MCF 10A (cell line): Measurements from ENCODE around the gene CSNK1G2. TPM values are rescaled to one million over a fixed set of nuclear protein-coding genes. Genes with fewer than 3 reads are reported as not detected.

Source experiments
- BruUV-seq: library from RNA; stranded (reverse); fragments of 400-500 nt; replicated peaks from 2 replicates; lab custom pipeline; 2021; lab: Mats Ljungman, UMichigan
- CTCF ChIA-PET: fragments of 300-600 bp; sonication (Branson Sonifier 250); formaldehyde crosslinking; extraction: SDS; loops from one replicate; lab custom pipeline; 2021; ENCODE audit warnings: antibody characterized with exemption, inconsistent platforms; lab: Yijun Ruan, JAX
- POLR2A ChIA-PET: fragments of 300-600, 350-650 bp; sonication (Branson Sonifier 250); formaldehyde crosslinking; extraction: SDS; loops from one replicate; lab custom pipeline; 2020; ENCODE audit warnings: antibody characterized with exemption, inconsistent platforms; lab: Yijun Ruan, JAX
- DNase-seq: peaks from one replicate; pipeline ENCODE4 v3.0.0-alpha.2; 2018; ENCODE audit not compliant: unreplicated experiment
- H3K27ac Mint-ChIP-seq: one replicate; pipeline ENCODE4 v1.8.0; 2022; ENCODE audit warnings: mild to moderate bottlenecking, low read depth, mixed read lengths; ENCODE audit not compliant: unreplicated experiment
- H3K27me3 Mint-ChIP-seq: one replicate; pipeline ENCODE4 v1.8.0; 2022; ENCODE audit warnings: mixed read lengths; ENCODE audit not compliant: insufficient read depth, unreplicated experiment
- H3K36me3 Mint-ChIP-seq: one replicate; pipeline ENCODE4 v1.8.0; 2022; ENCODE audit warnings: mild to moderate bottlenecking, moderate library complexity, mixed read lengths; ENCODE audit not compliant: insufficient read depth, unreplicated experiment
- H3K4me1 Mint-ChIP-seq: one replicate; pipeline ENCODE4 v1.8.0; 2022; ENCODE audit warnings: mixed read lengths; ENCODE audit not compliant: insufficient read depth, unreplicated experiment
- H3K4me3 Mint-ChIP-seq: one replicate; pipeline ENCODE4 v1.8.0; 2022; ENCODE audit warnings: mild to moderate bottlenecking, moderate library complexity, mixed read lengths; ENCODE audit not compliant: unreplicated experiment
- H3K9me3 Mint-ChIP-seq: one replicate; pipeline ENCODE4 v1.8.0; 2022; ENCODE audit warnings: mixed read lengths; ENCODE audit not compliant: unreplicated experiment
- intact Hi-C: fragments of 100-400 bp; cut with micrococcal nuclease; formaldehyde crosslinking; loops from 2 replicates; pipeline ENCODE4 v1.14.1; 2022
- total RNA-seq: library from RNA; stranded (reverse); gene quantifications from 2 replicates; pipeline ENCODE4 v1.2.3, GENCODE V29; 2022
- TF ChIP-seq, protein P1 (sequence below): fragments of 200-600 bp; IDR thresholded peaks from one replicate; pipeline ENCODE4 v1.8.0; 2022; ENCODE audit warnings: antibody characterized with exemption, mild to moderate bottlenecking; ENCODE audit not compliant: unreplicated experiment

The CSNK1G2 gene
- total RNA-seq, 1 experiment from 2014 or later = 48.5 TPM

DNA sequence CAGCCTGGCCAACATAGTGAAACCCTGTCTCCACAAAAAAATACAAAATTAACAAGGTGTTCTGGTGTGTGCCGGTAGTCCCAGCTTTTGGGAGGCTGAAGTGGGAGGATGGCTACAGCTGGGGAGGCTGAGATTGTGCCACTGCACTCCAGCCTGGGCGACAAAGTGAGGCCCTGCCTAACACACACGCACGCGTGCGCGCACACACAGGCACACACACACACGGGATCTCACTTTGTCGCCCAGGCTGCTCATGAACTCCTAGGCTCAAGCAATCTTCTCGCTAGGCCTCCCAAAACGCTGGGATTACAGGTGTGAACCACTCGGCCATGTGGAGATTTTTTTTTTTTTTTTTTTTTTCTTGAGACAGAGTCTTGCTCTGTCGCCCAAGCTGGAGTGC is 77.8 kb downstream of the CSNK1G2 start:
- no peaks in the 10 kb centered on the region for H3K36me3 Mint-ChIP-seq
- no peak overlapping the region for H3K4me3 Mint-ChIP-seq
- no peak overlapping the region for H3K27ac Mint-ChIP-seq
- H3K27me3 Mint-ChIP-seq = no peaks in the 10 kb centered on the region
- intact Hi-C loops = loop anchor here (1.0 to 5.0 kb wide), 5 partner anchors 24 to 134 kb away; partner anchors contain the start of gene AP3D1
- DNase-seq = no peak
- CTCF ChIA-PET = interaction anchor here (0.6 to 2.5 kb wide), 17 partner anchors 10 to 158 kb away, joined by 3 to 17 read pairs (median 5); no protein-coding TSS in a partner anchor
- TF ChIP-seq, protein P1, sequence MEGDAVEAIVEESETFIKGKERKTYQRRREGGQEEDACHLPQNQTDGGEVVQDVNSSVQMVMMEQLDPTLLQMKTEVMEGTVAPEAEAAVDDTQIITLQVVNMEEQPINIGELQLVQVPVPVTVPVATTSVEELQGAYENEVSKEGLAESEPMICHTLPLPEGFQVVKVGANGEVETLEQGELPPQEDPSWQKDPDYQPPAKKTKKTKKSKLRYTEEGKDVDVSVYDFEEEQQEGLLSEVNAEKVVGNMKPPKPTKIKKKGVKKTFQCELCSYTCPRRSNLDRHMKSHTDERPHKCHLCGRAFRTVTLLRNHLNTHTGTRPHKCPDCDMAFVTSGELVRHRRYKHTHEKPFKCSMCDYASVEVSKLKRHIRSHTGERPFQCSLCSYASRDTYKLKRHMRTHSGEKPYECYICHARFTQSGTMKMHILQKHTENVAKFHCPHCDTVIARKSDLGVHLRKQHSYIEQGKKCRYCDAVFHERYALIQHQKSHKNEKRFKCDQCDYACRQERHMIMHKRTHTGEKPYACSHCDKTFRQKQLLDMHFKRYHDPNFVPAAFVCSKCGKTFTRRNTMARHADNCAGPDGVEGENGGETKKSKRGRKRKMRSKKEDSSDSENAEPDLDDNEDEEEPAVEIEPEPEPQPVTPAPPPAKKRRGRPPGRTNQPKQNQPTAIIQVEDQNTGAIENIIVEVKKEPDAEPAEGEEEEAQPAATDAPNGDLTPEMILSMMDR = no peak
- peaks cover 10% of the 10 kb centered on the region for H3K4me1 Mint-ChIP-seq
- POLR2A ChIA-PET = interaction anchor here (1.8 kb wide), 1 partner anchor 24 kb away, joined by 4 read pairs; no protein-coding TSS in a partner anchor
- no peaks in the 10 kb centered on the region for H3K9me3 Mint-ChIP-seq
- BruUV-seq = no TSS peak

- Mint-ChIP-seq H3K4me3 (no peak overlapping the region), H3K27me3 (no peaks in the 10 kb centered on the region), H3K27ac (no peak overlapping the region), H3K36me3 (no peaks in the 10 kb centered on the region), H3K9me3 (no peaks in the 10 kb centered on the region), H3K4me1 (peaks cover 6% of the 10 kb centered on the region)
- DNase-seq = no peak
- BruUV-seq = no TSS peak
- POLR2A ChIA-PET = interaction anchor here (0.7 to 3.5 kb wide), 3 partner anchors 10 to 176 kb away, joined by 3 to 15 read pairs (median 3); no protein-coding TSS in a partner anchor
- CTCF ChIA-PET = interaction anchor here (0.6 to 1.7 kb wide), 6 partner anchors 28 to 98 kb away, joined by 3 to 5 read pairs (median 4); no protein-coding TSS in a partner anchor
- TF ChIP-seq, protein P1 = no peak
- intact Hi-C loops = no loop called here
These were observed 80.6 kb downstream of the CSNK1G2 start for GRCh38 chr19:2021453-2022140.

DNA sequence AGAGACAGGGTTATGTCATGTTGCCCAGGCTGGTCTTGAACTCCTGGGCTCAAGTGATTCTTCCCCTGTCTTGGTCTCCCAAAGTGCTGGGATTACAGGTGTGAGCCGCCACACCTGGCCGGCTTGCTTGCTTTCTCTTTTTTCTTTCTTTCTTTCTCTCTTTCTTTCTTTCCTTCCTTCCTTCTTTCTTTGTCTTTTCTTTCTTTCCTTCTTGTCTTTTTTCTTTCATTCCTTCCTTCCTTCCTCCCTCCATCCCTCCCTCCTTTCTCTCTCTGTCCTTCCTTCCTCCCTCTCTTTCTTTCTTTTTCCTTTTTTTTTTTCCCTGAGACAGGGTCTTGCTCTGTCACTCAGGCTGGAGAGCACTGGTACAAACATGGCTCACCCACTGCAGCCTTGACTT is 81.3 kb downstream of the CSNK1G2 start:
- ChIA-PET CTCF (interaction anchor here (0.6 to 1.2 kb wide), 3 partner anchors 48 to 97 kb away, joined by 3 to 5 read pairs (median 3); no protein-coding TSS in a partner anchor), POLR2A (interaction anchor here (1.5 to 3.5 kb wide), 2 partner anchors 10 to 19 kb away, joined by 3 to 15 read pairs; no protein-coding TSS in a partner anchor)
- TF ChIP-seq, protein P1 = no peak
- no peak overlapping the region for H3K4me3 Mint-ChIP-seq
- intact Hi-C loops = no loop called here
- no TSS peak for BruUV-seq
- H3K4me1 Mint-ChIP-seq = peaks cover 12% of the 10 kb centered on the region
- no peak overlapping the region for H3K27ac Mint-ChIP-seq
- no peaks in the 10 kb centered on the region for H3K36me3 Mint-ChIP-seq
- H3K27me3 Mint-ChIP-seq = no peaks in the 10 kb centered on the region
- H3K9me3 Mint-ChIP-seq = no peaks in the 10 kb centered on the region
- DNase-seq = no peak

DNA sequence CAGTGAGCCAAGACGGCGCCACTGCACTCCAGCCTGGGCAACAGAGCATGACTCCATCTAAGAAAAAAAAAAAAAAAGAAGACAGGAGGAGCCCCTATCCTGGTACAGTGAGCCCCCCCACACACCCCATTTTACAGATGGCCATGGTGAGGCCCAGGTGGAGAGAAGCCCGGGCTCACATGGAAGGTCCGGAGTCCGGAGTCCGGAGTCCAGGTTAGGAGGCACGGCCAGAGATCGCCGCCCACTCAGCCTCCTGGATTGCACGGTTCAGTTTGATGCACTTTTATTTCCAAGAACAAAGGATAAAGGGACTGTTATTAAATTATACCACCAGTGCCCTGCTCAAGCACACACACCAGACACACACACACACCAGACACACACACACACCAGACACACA is 85.8 kb downstream of the CSNK1G2 start:
- Mint-ChIP-seq H3K36me3 (no peaks in the 10 kb centered on the region), H3K9me3 (no peaks in the 10 kb centered on the region), H3K4me1 (peaks cover 15% of the 10 kb centered on the region), H3K4me3 (no peak overlapping the region), H3K27ac (peak overlapping the region; percentile 17), H3K27me3 (no peaks in the 10 kb centered on the region)
- no TSS peak for BruUV-seq
- POLR2A ChIA-PET = interaction anchor here (0.7 to 1.2 kb wide), 2 partner anchors 32 to 40 kb away, joined by 3 to 4 read pairs; no protein-coding TSS in a partner anchor
- DNase-seq = no peak
- intact Hi-C loops = no loop called here
- TF ChIP-seq, protein P1 = no peak
- CTCF ChIA-PET = interaction anchor here (0.7 kb wide), 3 partner anchors 43 to 133 kb away, joined by 3 to 9 read pairs (median 3); no protein-coding TSS in a partner anchor
